Measurements from ENCODE around the gene ZNF280B.

GRCh38 chr22:22547226-22547625 is 38.7 kb upstream of the ZNF280B start:
- TF ChIP-seq POLR2AphosphoS5 (IDR thresholded peaks at IDR 0.05; ENCODE audit: borderline replicate concordance, low read depth, low read length) (no peak), EZH2 (IDR thresholded peaks at IDR 0.05) (no peak), FOXP2 (optimal IDR thresholded peaks at IDR 0.05; ENCODE audit: control extremely low read depth, extremely low read length, insufficient read depth) (no peak)
